Activated naive CD8-positive, alpha-beta T cell treated with anti-CD3 and anti-CD28 coated beads, Interleukin-2, amount 50 U/mL, for 24 hours (primary cell): Measurements from ENCODE around the gene NSUN2.
A peak's percentile ranks its signal among the peaks of the same experiment; 100 is the strongest.

Experiments
- ATAC-seq: fragments of 150-1000 bp; cut with Tn5 transposase; one replicate; pipeline ENCODE4 v1.10.0; 2021
- DNase-seq: peaks from one replicate; pipeline ENCODE4 v3.0.0; 2021
- H3K27ac Mint-ChIP-seq: one replicate; pipeline ENCODE4 v1.8.0; 2021; ENCODE audit warnings: mild to moderate bottlenecking, mixed read lengths
- H3K27me3 Mint-ChIP-seq: one replicate; pipeline ENCODE4 v1.8.0; 2021; ENCODE audit warnings: mixed read lengths
- H3K36me3 Mint-ChIP-seq: one replicate; pipeline ENCODE4 v1.8.0; 2021; ENCODE audit warnings: low read depth, mixed read lengths
- H3K4me1 Mint-ChIP-seq: one replicate; pipeline ENCODE4 v1.8.0; 2021; ENCODE audit warnings: mixed read lengths
- H3K4me3 Mint-ChIP-seq: one replicate; pipeline ENCODE4 v1.8.0; 2021; ENCODE audit warnings: mild to moderate bottlenecking, moderate library complexity, mixed read lengths
- H3K9me3 Mint-ChIP-seq: one replicate; pipeline ENCODE4 v1.8.0; 2021; ENCODE audit warnings: mixed read lengths

The NSUN2 gene

GRCh38 chr5:6633469-6634245, 813 bp upstream of the NSUN2 start:
- DNase-seq (no peak), ATAC-seq (peak; percentile 60)
- Mint-ChIP-seq H3K27me3 (no peaks in the 10 kb centered on the region), H3K27ac (peak overlapping the region; percentile 98), H3K4me3 (peak overlapping the region; percentile 99), H3K36me3 (peaks cover 41% of the 10 kb centered on the region), H3K9me3 (no peaks in the 10 kb centered on the region), H3K4me1 (peaks cover 49% of the 10 kb centered on the region)

- Mint-ChIP-seq H3K4me1 (peaks cover 49% of the 10 kb centered on the region), H3K36me3 (peaks cover 48% of the 10 kb centered on the region), H3K4me3 (peak overlapping the region; percentile 99), H3K27me3 (no peaks in the 10 kb centered on the region), H3K27ac (peak overlapping the region; percentile 98), H3K9me3 (no peaks in the 10 kb centered on the region)
- no peak for DNase-seq
- peak; percentile 26 for ATAC-seq
These were observed 438 bp downstream of the NSUN2 start for GRCh38 chr5:6632324-6632887.

- Mint-ChIP-seq H3K4me3 (peak overlapping the region; percentile 99), H3K36me3 (peaks cover 55% of the 10 kb centered on the region), H3K9me3 (no peaks in the 10 kb centered on the region), H3K27me3 (no peaks in the 10 kb centered on the region), H3K27ac (peak overlapping the region; percentile 98), H3K4me1 (peaks cover 53% of the 10 kb centered on the region)
- no peak for ATAC-seq
- DNase-seq = no peak
These were observed 1.4 kb downstream of the NSUN2 start for GRCh38 chr5:6631441-6631840.

GRCh38 chr5:6626508-6626907, 6.3 kb downstream of the NSUN2 start:
- ATAC-seq (no peak), DNase-seq (no peak)
- Mint-ChIP-seq H3K4me3 (no peak overlapping the region), H3K4me1 (peaks cover 52% of the 10 kb centered on the region), H3K27me3 (no peaks in the 10 kb centered on the region), H3K36me3 (peaks cover 90% of the 10 kb centered on the region), H3K9me3 (peaks cover 10% of the 10 kb centered on the region), H3K27ac (no peak overlapping the region)

GRCh38 chr5:6623941-6624340, 8.9 kb downstream of the NSUN2 start:
- Mint-ChIP-seq H3K27ac (no peak overlapping the region), H3K4me3 (no peak overlapping the region), H3K9me3 (peaks cover 10% of the 10 kb centered on the region), H3K36me3 (peaks cover 81% of the 10 kb centered on the region), H3K27me3 (no peaks in the 10 kb centered on the region), H3K4me1 (peaks cover 27% of the 10 kb centered on the region)
- DNase-seq (no peak), ATAC-seq (no peak)

GRCh38 chr5:6623228-6623627, 9.6 kb downstream of the NSUN2 start:
- no peak overlapping the region for H3K27ac Mint-ChIP-seq
- no peaks in the 10 kb centered on the region for H3K27me3 Mint-ChIP-seq
- H3K4me1 Mint-ChIP-seq = peaks cover 22% of the 10 kb centered on the region
- H3K9me3 Mint-ChIP-seq = peaks cover 10% of the 10 kb centered on the region
- no peak for DNase-seq
- peaks cover 78% of the 10 kb centered on the region for H3K36me3 Mint-ChIP-seq
- H3K4me3 Mint-ChIP-seq = no peak overlapping the region
- ATAC-seq = no peak

- H3K36me3 Mint-ChIP-seq = peaks cover 76% of the 10 kb centered on the region
- H3K4me1 Mint-ChIP-seq = peaks cover 15% of the 10 kb centered on the region
- H3K4me3 Mint-ChIP-seq = no peak overlapping the region
- H3K27ac Mint-ChIP-seq = no peak overlapping the region
- no peaks in the 10 kb centered on the region for H3K27me3 Mint-ChIP-seq
- H3K9me3 Mint-ChIP-seq = no peaks in the 10 kb centered on the region
- DNase-seq (no peak), ATAC-seq (no peak)
These were observed 16.2 kb downstream of the NSUN2 start for GRCh38 chr5:6616632-6617031.

- H3K27me3 Mint-ChIP-seq = no peaks in the 10 kb centered on the region
- H3K9me3 Mint-ChIP-seq = no peaks in the 10 kb centered on the region
- ATAC-seq (peak; percentile 46), DNase-seq (no peak)
- H3K4me1 Mint-ChIP-seq = peaks cover 15% of the 10 kb centered on the region
- H3K36me3 Mint-ChIP-seq = peaks cover 76% of the 10 kb centered on the region
- peak overlapping the region; percentile 2 for H3K27ac Mint-ChIP-seq
- H3K4me3 Mint-ChIP-seq = no peak overlapping the region
These were observed 17.6 kb downstream of the NSUN2 start for GRCh38 chr5:6615034-6615815.

- H3K9me3 Mint-ChIP-seq = no peaks in the 10 kb centered on the region
- peaks cover 15% of the 10 kb centered on the region for H3K4me1 Mint-ChIP-seq
- no peak for ATAC-seq
- peaks cover 88% of the 10 kb centered on the region for H3K36me3 Mint-ChIP-seq
- H3K4me3 Mint-ChIP-seq = no peak overlapping the region
- no peak for DNase-seq
- H3K27me3 Mint-ChIP-seq = no peaks in the 10 kb centered on the region
- H3K27ac Mint-ChIP-seq = no peak overlapping the region
These were observed 21.2 kb downstream of the NSUN2 start for GRCh38 chr5:6611334-6612256.

- Mint-ChIP-seq H3K36me3 (peaks cover 82% of the 10 kb centered on the region), H3K4me1 (no peaks in the 10 kb centered on the region), H3K27ac (no peak overlapping the region), H3K27me3 (no peaks in the 10 kb centered on the region), H3K9me3 (no peaks in the 10 kb centered on the region), H3K4me3 (no peak overlapping the region)
- ATAC-seq = no peak
- no peak for DNase-seq
These were observed 24.8 kb downstream of the NSUN2 start for GRCh38 chr5:6608016-6608415.

GRCh38 chr5:6607559-6607936, 25.3 kb downstream of the NSUN2 start:
- H3K4me1 Mint-ChIP-seq = no peaks in the 10 kb centered on the region
- peaks cover 82% of the 10 kb centered on the region for H3K36me3 Mint-ChIP-seq
- H3K27ac Mint-ChIP-seq = no peak overlapping the region
- DNase-seq (no peak), ATAC-seq (no peak)
- no peak overlapping the region for H3K4me3 Mint-ChIP-seq
- H3K9me3 Mint-ChIP-seq = no peaks in the 10 kb centered on the region
- H3K27me3 Mint-ChIP-seq = no peaks in the 10 kb centered on the region

- Mint-ChIP-seq H3K27me3 (no peaks in the 10 kb centered on the region), H3K4me1 (no peaks in the 10 kb centered on the region), H3K9me3 (no peaks in the 10 kb centered on the region), H3K4me3 (no peak overlapping the region), H3K27ac (no peak overlapping the region), H3K36me3 (peaks cover 82% of the 10 kb centered on the region)
- no peak for ATAC-seq
- no peak for DNase-seq
These were observed 25.8 kb downstream of the NSUN2 start for GRCh38 chr5:6606884-6607558.

GRCh38 chr5:6604946-6605345, 27.9 kb downstream of the NSUN2 start:
- H3K27me3 Mint-ChIP-seq = no peaks in the 10 kb centered on the region
- no peak overlapping the region for H3K27ac Mint-ChIP-seq
- H3K4me3 Mint-ChIP-seq = no peak overlapping the region
- H3K4me1 Mint-ChIP-seq = no peaks in the 10 kb centered on the region
- H3K9me3 Mint-ChIP-seq = no peaks in the 10 kb centered on the region
- H3K36me3 Mint-ChIP-seq = peaks cover 87% of the 10 kb centered on the region
- DNase-seq (no peak), ATAC-seq (no peak)

- ATAC-seq = no peak
- H3K4me3 Mint-ChIP-seq = no peak overlapping the region
- H3K27me3 Mint-ChIP-seq = no peaks in the 10 kb centered on the region
- no peaks in the 10 kb centered on the region for H3K4me1 Mint-ChIP-seq
- no peaks in the 10 kb centered on the region for H3K9me3 Mint-ChIP-seq
- no peak for DNase-seq
- peaks cover 84% of the 10 kb centered on the region for H3K36me3 Mint-ChIP-seq
- H3K27ac Mint-ChIP-seq = no peak overlapping the region
These were observed 28.5 kb downstream of the NSUN2 start for GRCh38 chr5:6604341-6604740.
